Activated B cell treated with CpG ODN at 0.5 μM for 24 hours (primary cell): ENCODE results near the gene ACSL1. TPM values are rescaled to one million over a fixed set of nuclear protein-coding genes. Genes with fewer than 3 reads are reported as not detected.
"Not testable (repeated sequence)": the region's sequence is repeated elsewhere in the genome, so short reads cannot be mapped to it uniquely, and the experiment has no call there.

Source experiments
- ATAC-seq: fragments of 200-7000 bp; cut with Tn5 transposase; one replicate; pipeline ENCODE4 v1.10.0; 2021; ENCODE audit warnings: low read depth, mild to moderate bottlenecking, moderate library complexity
- CTCF ChIA-PET: fragments of 350-600 bp; sonication (Branson Sonifier 250); formaldehyde crosslinking; loops from one replicate; lab custom pipeline; 2021; ENCODE audit warnings: antibody characterized with exemption; lab: Charles Lee
- POLR2A ChIA-PET: fragments of 350-600 bp; sonication (Branson Sonifier 250); formaldehyde crosslinking; loops from one replicate; lab custom pipeline; 2021; ENCODE audit warnings: antibody characterized with exemption; lab: Charles Lee
- DNase-seq: peaks from one replicate; pipeline ENCODE4 v3.0.0; 2022
- H3K27ac Mint-ChIP-seq: one replicate; pipeline ENCODE4 v1.8.0; 2020; ENCODE audit warnings: mixed read lengths
- H3K27me3 Mint-ChIP-seq: one replicate; pipeline ENCODE4 v1.8.0; 2021; ENCODE audit warnings: mixed read lengths
- H3K36me3 Mint-ChIP-seq: one replicate; pipeline ENCODE4 v1.8.0; 2021; ENCODE audit warnings: low read depth, mixed read lengths
- H3K4me1 Mint-ChIP-seq: one replicate; pipeline ENCODE4 v1.8.0; 2021; ENCODE audit warnings: mixed read lengths
- H3K4me3 Mint-ChIP-seq: one replicate; pipeline ENCODE4 v1.8.0; 2020; ENCODE audit warnings: mild to moderate bottlenecking, mixed read lengths
- H3K9me3 Mint-ChIP-seq: one replicate; pipeline ENCODE4 v1.8.0; 2020; ENCODE audit warnings: mixed read lengths
- intact Hi-C: fragments of 100-400 bp; cut with micrococcal nuclease; formaldehyde crosslinking; loops from one replicate; pipeline ENCODE4 v1.15.1; 2024
- total RNA-seq: library from RNA; stranded (reverse); gene quantifications from 2 replicates; pipeline ENCODE4 v1.2.3, GENCODE V29; 2022
- TF ChIP-seq, protein P1 (sequence below): fragments of 200-600 bp; IDR thresholded peaks from one replicate; pipeline ENCODE4 v1.8.0; 2022; ENCODE audit warnings: antibody characterized with exemption, mild to moderate bottlenecking

Gene ACSL1
- total RNA-seq, 1 donor from 2014 or later = 47.0 TPM

DNA sequence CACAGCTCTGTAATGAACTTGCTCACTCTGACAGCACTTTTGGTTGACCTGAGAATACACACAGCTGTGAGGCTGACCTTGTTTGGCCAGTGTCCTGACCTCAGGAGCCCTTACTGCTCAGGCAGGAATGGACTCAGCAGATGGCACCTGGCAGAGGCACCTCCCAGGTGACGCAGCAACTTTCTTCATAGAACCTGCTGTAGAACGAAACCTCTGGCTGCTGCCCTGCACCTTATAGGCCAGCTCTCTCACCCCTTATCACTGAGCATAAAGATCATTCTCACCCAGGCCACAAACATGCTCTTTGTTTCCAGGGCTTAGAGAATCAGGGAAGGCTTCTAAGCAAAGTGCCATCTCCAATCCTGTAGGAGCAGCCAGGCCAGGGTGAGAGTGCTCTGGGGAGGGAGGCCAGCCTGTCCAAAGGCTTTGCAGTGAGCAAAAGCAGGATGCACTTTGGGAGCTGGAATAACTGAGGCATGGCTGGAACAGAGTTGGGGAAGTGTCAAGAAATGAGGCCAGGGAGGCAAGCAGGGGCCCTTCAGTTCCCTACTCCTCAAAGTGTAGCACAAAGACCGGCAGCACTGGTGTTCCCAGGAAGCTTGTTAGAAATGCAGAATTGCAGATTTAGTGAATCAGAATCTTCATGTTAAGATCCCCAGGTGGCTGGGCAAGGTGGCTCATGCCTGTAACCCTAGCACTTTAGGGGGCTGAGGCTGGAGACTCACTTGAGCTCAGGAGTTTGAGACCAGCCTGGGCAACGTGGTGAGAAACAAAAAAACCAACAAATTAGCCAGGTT, 78.5 kb downstream of the ACSL1 start:
- no peak for DNase-seq
- intact Hi-C loops = loop anchor here (5.0 kb wide), 2 partner anchors 215 to 1290 kb away; no protein-coding TSS in a partner anchor
- Mint-ChIP-seq H3K27ac (no peak overlapping the region), H3K9me3 (no peaks in the 10 kb centered on the region), H3K4me1 (peaks cover 10% of the 10 kb centered on the region), H3K36me3 (no peaks in the 10 kb centered on the region), H3K4me3 (no peak overlapping the region), H3K27me3 (no peaks in the 10 kb centered on the region)
- ATAC-seq = no peak
- TF ChIP-seq, protein P1, sequence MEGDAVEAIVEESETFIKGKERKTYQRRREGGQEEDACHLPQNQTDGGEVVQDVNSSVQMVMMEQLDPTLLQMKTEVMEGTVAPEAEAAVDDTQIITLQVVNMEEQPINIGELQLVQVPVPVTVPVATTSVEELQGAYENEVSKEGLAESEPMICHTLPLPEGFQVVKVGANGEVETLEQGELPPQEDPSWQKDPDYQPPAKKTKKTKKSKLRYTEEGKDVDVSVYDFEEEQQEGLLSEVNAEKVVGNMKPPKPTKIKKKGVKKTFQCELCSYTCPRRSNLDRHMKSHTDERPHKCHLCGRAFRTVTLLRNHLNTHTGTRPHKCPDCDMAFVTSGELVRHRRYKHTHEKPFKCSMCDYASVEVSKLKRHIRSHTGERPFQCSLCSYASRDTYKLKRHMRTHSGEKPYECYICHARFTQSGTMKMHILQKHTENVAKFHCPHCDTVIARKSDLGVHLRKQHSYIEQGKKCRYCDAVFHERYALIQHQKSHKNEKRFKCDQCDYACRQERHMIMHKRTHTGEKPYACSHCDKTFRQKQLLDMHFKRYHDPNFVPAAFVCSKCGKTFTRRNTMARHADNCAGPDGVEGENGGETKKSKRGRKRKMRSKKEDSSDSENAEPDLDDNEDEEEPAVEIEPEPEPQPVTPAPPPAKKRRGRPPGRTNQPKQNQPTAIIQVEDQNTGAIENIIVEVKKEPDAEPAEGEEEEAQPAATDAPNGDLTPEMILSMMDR = no peak
- CTCF ChIA-PET = interaction anchor here (1.6 to 1.8 kb wide), 3 partner anchors 161 to 483 kb away, joined by 3 to 24 read pairs (median 15); no protein-coding TSS in a partner anchor
- POLR2A ChIA-PET = no interaction called here

DNA sequence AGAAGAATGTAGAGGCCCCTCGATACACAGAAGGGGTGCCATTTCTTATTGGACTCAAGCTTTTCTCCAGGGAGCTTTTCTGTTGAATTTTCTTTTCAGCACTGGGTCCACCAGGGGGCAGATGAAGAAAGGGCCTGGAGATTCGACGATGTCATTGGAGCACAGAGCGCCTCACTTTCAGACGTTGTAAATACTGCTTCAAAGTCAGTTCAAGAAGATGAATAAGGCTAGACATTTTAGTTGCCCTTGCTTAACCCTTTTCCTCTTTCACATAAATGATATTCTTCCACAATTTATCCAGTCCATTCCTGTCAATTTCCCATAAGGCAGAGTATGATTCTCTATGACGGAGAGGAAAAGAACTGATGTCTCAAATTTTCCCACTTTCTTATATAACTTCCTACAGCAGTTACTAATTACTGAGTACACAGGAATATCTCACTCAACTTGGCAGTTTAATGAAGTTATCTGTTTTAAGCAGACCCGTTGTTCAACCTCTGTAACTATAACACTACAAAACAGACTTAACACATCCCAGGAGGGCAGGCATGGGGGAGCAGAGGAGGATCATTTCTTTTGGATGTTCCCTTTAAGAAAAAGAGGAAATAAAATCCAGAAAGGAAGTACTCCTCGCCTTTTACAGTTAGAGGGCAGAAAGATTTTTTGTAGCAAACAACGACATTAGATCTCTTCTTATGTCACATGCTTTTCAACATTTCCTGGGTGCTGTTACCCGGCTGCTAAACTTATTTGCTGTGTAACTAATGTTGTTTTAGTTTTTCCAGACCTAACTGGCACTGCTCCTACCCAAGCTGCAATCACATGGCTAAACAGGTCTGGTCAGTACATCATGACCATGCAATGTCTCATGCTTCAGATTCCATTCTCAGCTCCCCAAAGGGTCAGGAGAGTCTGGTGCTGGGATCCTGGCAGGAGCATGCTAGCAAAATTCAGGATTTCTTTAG, 79.7 kb downstream of the ACSL1 start:
- POLR2A ChIA-PET = interaction anchor here (0.5 to 0.9 kb wide), 2 partner anchors 35 to 97 kb away, joined by 3 to 5 read pairs; partner anchors contain the start of genes CASP3 and PRIMPOL
- H3K27ac Mint-ChIP-seq = no peak overlapping the region
- intact Hi-C loops = loop anchor here (1.0 to 5.0 kb wide), 11 partner anchors 79 to 1291 kb away; partner anchors contain the start of gene ACSL1
- ATAC-seq (peak; percentile 88), DNase-seq (peak; percentile 35)
- TF ChIP-seq, protein P1 = no peak
- peak overlapping the region; percentile 5 for H3K4me3 Mint-ChIP-seq
- peaks cover 10% of the 10 kb centered on the region for H3K4me1 Mint-ChIP-seq
- CTCF ChIA-PET = interaction anchor here (0.6 to 1.8 kb wide), 30 partner anchors 10 to 482 kb away, joined by 3 to 24 read pairs (median 4); partner anchors contain the start of genes CASP3 and CENPU
- H3K27me3 Mint-ChIP-seq = no peaks in the 10 kb centered on the region
- no peaks in the 10 kb centered on the region for H3K9me3 Mint-ChIP-seq
- H3K36me3 Mint-ChIP-seq = no peaks in the 10 kb centered on the region

DNA sequence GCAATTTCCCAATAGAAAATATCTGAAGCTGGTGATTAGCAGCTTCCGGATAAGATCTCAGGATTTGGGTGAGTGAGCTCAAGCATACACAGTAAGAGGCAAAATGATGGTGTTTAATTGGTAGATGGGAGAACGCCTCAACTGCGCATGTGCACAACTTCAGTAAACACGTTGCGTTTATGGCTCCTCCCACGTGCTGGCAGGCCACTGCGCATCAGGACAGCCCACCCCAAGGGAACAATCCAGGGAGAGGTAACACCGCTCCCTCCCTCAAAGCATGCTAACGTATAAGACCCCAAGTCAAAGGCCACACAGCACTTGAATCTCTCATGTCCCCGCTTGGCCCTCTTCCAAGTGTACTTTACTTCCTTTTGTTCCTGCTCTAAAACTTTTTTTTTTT, 81.5 kb downstream of the ACSL1 start:
- ChIA-PET POLR2A (no interaction called here), CTCF (no interaction called here)
- intact Hi-C loops = loop anchor here (2.0 kb wide), 1 partner anchor 81 kb away; the partner anchor contains the start of gene ACSL1
- H3K9me3 Mint-ChIP-seq = no peaks in the 10 kb centered on the region
- H3K27me3 Mint-ChIP-seq = no peaks in the 10 kb centered on the region
- H3K27ac Mint-ChIP-seq = no peak overlapping the region
- DNase-seq (no peak), ATAC-seq (no peak)
- TF ChIP-seq, protein P1 = no peak
- no peak overlapping the region for H3K4me3 Mint-ChIP-seq
- no peaks in the 10 kb centered on the region for H3K36me3 Mint-ChIP-seq
- H3K4me1 Mint-ChIP-seq = peaks cover 21% of the 10 kb centered on the region

GRCh38 chr4:184743650-184744049, 82.1 kb downstream of the ACSL1 start:
- TF ChIP-seq, protein P1 = no peak
- ChIA-PET CTCF (no interaction called here), POLR2A (no interaction called here)
- ATAC-seq (no peak), DNase-seq (no peak)
- Mint-ChIP-seq H3K27me3 (no peaks in the 10 kb centered on the region), H3K4me1 (peaks cover 21% of the 10 kb centered on the region), H3K4me3 (no peak overlapping the region), H3K9me3 (no peaks in the 10 kb centered on the region), H3K36me3 (no peaks in the 10 kb centered on the region), H3K27ac (no peak overlapping the region)
- intact Hi-C loops = loop anchor here (2.0 kb wide), 1 partner anchor 81 kb away; the partner anchor contains the start of gene ACSL1

DNA sequence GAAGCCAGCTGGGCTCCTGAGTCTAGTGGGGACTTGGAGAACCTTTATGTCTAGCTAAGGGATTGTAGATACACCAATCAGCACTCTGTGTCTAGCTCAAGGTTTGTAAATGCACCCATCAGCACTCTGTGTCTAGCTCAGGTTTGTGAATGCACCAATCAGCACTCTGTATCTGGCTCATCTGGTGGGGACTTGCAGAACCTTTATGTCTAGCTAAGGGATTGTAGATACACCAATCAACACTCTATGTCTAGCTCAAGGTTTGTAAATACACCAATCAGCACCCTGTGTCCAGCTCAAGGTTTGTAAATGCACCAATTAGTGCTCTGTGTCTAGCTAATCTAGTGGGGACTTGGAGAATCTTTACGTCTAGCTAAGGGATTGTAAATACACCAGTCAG, 84.1 kb downstream of the ACSL1 start:
- H3K27ac Mint-ChIP-seq, intact Hi-C loops, H3K4me3 Mint-ChIP-seq, POLR2A ChIA-PET, H3K27me3 Mint-ChIP-seq, H3K9me3 Mint-ChIP-seq, ATAC-seq, DNase-seq, H3K36me3 Mint-ChIP-seq: not testable (repeated sequence)
- H3K4me1 Mint-ChIP-seq = peaks cover 21% of the 10 kb centered on the region
- CTCF ChIA-PET = interaction anchor here (0.6 to 2.4 kb wide), 3 partner anchors 37 to 476 kb away, joined by 4 to 5 read pairs (median 5); no protein-coding TSS in a partner anchor
